SU-DHL-6 (cell line): ENCODE measurements around the gene CEACAM16.

ENCODE experiments used
- H2AFZ ChIP-seq: fragments of 200-600 bp; sonication (generic); 2 replicates; pipeline ENCODE4 v1.6.1; 2014; ENCODE audit warnings: low read depth, mild to moderate bottlenecking, moderate library complexity, mixed read lengths, antibody characterized with exemption, low read length; ENCODE audit not compliant: severe bottlenecking
- H3F3A ChIP-seq: fragments of 200-600 bp; shearing (Covaris generic); 2 replicates; pipeline ENCODE4 v1.6.0; 2016; ENCODE audit warnings: antibody characterized with exemption, mild to moderate bottlenecking; ENCODE audit not compliant: insufficient read depth
- H3K27ac ChIP-seq: fragments of 200-600 bp; sonication (generic); 2 replicates; pipeline ENCODE4 v1.5.1; 2016; ENCODE audit warnings: low read depth, mild to moderate bottlenecking, low read length, moderate library complexity, mixed read lengths
- H3K27me3 ChIP-seq: fragments of 200-600 bp; sonication (generic), shearing (Covaris generic); 2 replicates; pipeline ENCODE4 v1.6.0; 2014; ENCODE audit warnings: mild to moderate bottlenecking, low read length
- H3K36me3 ChIP-seq: fragments of 200-600 bp; sonication (generic); 2 replicates; pipeline ENCODE4 v1.6.1; 2014; ENCODE audit warnings: mild to moderate bottlenecking, low read length, mixed read lengths
- H3K4me2 ChIP-seq: fragments of 300-600, 200-600 bp; shearing (Covaris generic), sonication (generic); 2 replicates; pipeline ENCODE4 v1.6.0; 2014; ENCODE audit warnings: low read length, low read depth, mild to moderate bottlenecking; ENCODE audit not compliant: poor library complexity, severe bottlenecking
- H3K4me3 ChIP-seq: fragments of 200-600 bp; sonication (generic); 2 replicates; pipeline ENCODE4 v1.5.1; 2014; ENCODE audit warnings: antibody characterized with exemption, low read length, mild to moderate bottlenecking, mixed read lengths; ENCODE audit not compliant: insufficient read depth, poor library complexity, severe bottlenecking
- H3K79me2 ChIP-seq: fragments of 200-600 bp; sonication (generic); 2 replicates; pipeline ENCODE4 v1.6.1; 2014; ENCODE audit warnings: mild to moderate bottlenecking, low read length, moderate library complexity; ENCODE audit not compliant: insufficient read depth
- H3K9ac ChIP-seq: fragments of 200-600 bp; sonication (generic); 2 replicates; pipeline ENCODE4 v1.7.0; 2014; ENCODE audit warnings: mild to moderate bottlenecking, low read length
- H3K9me2 ChIP-seq: fragments of 200-600 bp; sonication (generic); replicated peaks from 2 replicates; pipeline ENCODE4 v1.6.1; 2014; ENCODE audit warnings: low read length; ENCODE audit not compliant: insufficient read depth
- H3K9me3 ChIP-seq: fragments of 200-600 bp; sonication (generic); 2 replicates; pipeline ENCODE4 v1.6.1; 2014; ENCODE audit warnings: low read length, mixed read lengths; ENCODE audit not compliant: insufficient read depth
- H4K20me1 ChIP-seq: fragments of 200-600 bp; sonication (generic); 2 replicates; pipeline ENCODE4 v1.6.1; 2014; ENCODE audit warnings: low read depth, mild to moderate bottlenecking, antibody characterized with exemption, low read length, moderate library complexity, mixed read lengths
- EZH2phosphoT487 ChIP-seq: fragments of 200-600 bp; sonication (generic), shearing (Covaris generic); conservative IDR thresholded peaks from 2 replicates; pipeline ENCODE4 v1.6.1; 2018; ENCODE audit warnings: mild to moderate bottlenecking, antibody characterized with exemption, low read length, moderate library complexity, mixed read lengths
- TF ChIP-seq, protein P1 (sequence below): fragments of 200-600 bp; sonication (generic); IDR thresholded peaks from one replicate; pipeline ENCODE4 v1.5.1; 2017; ENCODE audit warnings: antibody characterized with exemption, mild to moderate bottlenecking, low read length, moderate library complexity; ENCODE audit not compliant: insufficient read depth, poor library complexity, severe bottlenecking

CEACAM16 gene

DNA sequence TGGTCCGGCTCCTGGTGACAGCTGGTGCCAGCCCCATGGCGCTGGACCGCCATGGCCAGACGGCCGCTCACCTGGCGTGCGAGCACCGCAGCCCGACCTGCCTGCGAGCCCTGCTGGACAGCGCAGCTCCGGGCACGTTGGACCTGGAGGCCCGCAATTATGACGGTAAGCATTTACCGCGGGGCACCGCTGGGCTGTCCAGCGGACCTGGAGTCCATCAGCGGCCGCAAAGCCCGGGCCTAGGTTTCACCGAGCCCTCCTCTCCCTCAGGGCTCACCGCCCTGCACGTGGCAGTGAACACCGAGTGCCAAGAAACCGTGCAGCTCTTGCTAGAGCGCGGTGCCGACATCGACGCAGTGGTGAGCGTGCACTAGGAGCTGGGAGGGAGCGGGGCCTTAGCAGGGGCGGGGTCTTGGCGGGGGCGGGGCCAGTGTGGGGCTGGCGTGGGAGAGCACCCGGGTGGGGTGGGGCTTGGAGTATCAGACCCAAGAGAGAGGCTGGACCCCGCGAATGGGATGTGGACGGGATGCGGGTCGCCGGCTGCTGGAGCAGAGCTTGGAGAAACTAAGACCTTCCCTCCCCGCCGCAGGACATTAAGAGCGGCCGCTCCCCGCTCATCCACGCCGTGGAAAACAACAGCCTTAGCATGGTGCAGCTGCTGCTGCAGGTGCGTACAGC lies 58.2 kb downstream of the CEACAM16 start:
- no peaks in the 10 kb centered on the region for H3K36me3 ChIP-seq
- H3K4me3 ChIP-seq, result no peak overlapping the region
- peaks cover 4% of the 10 kb centered on the region for H4K20me1 ChIP-seq
- no peak overlapping the region for H3K9ac ChIP-seq
- H3K79me2 ChIP-seq, result peaks cover 21% of the 10 kb centered on the region
- no peaks in the 10 kb centered on the region for H3K9me3 ChIP-seq
- TF ChIP-seq, protein P1, sequence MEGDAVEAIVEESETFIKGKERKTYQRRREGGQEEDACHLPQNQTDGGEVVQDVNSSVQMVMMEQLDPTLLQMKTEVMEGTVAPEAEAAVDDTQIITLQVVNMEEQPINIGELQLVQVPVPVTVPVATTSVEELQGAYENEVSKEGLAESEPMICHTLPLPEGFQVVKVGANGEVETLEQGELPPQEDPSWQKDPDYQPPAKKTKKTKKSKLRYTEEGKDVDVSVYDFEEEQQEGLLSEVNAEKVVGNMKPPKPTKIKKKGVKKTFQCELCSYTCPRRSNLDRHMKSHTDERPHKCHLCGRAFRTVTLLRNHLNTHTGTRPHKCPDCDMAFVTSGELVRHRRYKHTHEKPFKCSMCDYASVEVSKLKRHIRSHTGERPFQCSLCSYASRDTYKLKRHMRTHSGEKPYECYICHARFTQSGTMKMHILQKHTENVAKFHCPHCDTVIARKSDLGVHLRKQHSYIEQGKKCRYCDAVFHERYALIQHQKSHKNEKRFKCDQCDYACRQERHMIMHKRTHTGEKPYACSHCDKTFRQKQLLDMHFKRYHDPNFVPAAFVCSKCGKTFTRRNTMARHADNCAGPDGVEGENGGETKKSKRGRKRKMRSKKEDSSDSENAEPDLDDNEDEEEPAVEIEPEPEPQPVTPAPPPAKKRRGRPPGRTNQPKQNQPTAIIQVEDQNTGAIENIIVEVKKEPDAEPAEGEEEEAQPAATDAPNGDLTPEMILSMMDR, result no peak
- no peak for TF ChIP-seq EZH2phosphoT487
- H3K4me2 ChIP-seq, result no peak overlapping the region
- no peaks in the 10 kb centered on the region for H3K9me2 ChIP-seq
- no peak overlapping the region for H2AFZ ChIP-seq
- no peaks in the 10 kb centered on the region for H3K27me3 ChIP-seq
- H3F3A ChIP-seq, result peaks cover 17% of the 10 kb centered on the region
- H3K27ac ChIP-seq, result no peak overlapping the region

DNA sequence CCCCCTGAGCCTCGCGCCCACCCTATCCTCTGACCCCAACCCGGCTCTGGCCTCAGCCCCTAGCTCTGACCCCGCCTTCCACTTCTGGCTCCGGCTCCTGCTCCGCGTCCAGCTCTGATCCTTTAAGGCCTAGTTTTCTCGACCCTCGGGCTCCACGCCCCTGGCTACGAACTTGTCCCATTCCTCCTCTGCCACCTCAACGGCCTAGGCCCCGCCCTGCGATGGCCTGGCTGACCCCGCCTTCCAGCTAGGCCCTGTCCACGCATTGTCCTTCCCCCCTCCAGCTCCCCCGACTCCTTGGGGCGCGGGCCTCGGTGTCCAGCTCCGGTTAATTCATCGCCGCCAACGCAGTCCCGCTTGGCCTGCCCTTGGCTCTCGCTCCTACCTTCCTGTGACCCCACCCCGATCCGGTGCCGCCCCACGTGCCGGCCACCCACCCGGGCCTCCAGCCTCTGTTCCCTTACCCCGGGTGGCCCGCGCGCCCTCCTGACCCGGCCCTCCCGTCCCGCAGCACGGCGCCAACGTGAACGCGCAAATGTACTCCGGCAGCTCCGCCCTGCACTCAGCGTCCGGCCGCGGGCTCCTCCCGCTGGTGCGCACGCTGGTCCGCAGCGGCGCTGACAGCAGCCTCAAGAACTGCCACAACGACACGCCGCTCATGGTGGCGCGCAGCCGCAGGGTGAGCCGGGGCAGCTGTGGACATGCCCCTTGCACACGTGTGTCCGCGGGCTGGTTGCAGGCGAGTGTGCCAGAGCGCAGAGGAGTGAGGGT lies 59.0 kb downstream of the CEACAM16 start:
- Histone ChIP-seq H3K4me2 (no peak overlapping the region), H4K20me1 (peaks cover 4% of the 10 kb centered on the region), H3K4me3 (no peak overlapping the region), H3K27ac (no peak overlapping the region), H3K9me2 (no peaks in the 10 kb centered on the region), H3K9me3 (no peaks in the 10 kb centered on the region), H3K79me2 (peaks cover 21% of the 10 kb centered on the region), H2AFZ (no peak overlapping the region), H3F3A (peaks cover 15% of the 10 kb centered on the region), H3K36me3 (no peaks in the 10 kb centered on the region), H3K27me3 (no peaks in the 10 kb centered on the region), H3K9ac (no peak overlapping the region)
- TF ChIP-seq, protein P1, result no peak
- no peak for TF ChIP-seq EZH2phosphoT487

DNA sequence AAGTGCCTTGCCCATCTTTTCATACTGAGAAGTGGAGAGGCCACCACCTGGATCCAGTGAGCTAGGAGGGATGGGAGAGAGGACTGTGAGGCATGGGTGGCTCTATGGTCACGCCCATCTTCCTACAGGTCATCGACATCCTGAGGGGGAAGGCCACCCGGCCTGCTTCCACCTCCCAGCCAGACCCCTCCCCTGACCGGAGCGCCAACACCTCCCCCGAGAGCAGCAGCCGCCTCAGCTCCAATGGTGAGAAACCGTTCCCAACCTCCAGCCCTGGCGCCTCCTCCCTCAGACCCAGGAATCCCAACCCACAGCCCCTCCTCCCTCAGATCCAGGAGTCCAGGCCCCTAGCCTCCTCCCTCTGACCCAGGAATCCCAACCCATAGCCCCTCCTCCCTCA lies 59.6 kb downstream of the CEACAM16 start:
- Histone ChIP-seq H4K20me1 (peaks cover 4% of the 10 kb centered on the region), H3K27me3 (no peaks in the 10 kb centered on the region), H3K27ac (no peak overlapping the region), H3K4me2 (no peak overlapping the region), H3K36me3 (no peaks in the 10 kb centered on the region), H3K9me2 (no peaks in the 10 kb centered on the region), H3F3A (peaks cover 14% of the 10 kb centered on the region), H2AFZ (no peak overlapping the region), H3K79me2 (peaks cover 21% of the 10 kb centered on the region), H3K9ac (no peak overlapping the region), H3K9me3 (no peaks in the 10 kb centered on the region), H3K4me3 (no peak overlapping the region)
- TF ChIP-seq, protein P1, result no peak
- no peak for TF ChIP-seq EZH2phosphoT487
